ENCODE data around the gene MICA.

DNA sequence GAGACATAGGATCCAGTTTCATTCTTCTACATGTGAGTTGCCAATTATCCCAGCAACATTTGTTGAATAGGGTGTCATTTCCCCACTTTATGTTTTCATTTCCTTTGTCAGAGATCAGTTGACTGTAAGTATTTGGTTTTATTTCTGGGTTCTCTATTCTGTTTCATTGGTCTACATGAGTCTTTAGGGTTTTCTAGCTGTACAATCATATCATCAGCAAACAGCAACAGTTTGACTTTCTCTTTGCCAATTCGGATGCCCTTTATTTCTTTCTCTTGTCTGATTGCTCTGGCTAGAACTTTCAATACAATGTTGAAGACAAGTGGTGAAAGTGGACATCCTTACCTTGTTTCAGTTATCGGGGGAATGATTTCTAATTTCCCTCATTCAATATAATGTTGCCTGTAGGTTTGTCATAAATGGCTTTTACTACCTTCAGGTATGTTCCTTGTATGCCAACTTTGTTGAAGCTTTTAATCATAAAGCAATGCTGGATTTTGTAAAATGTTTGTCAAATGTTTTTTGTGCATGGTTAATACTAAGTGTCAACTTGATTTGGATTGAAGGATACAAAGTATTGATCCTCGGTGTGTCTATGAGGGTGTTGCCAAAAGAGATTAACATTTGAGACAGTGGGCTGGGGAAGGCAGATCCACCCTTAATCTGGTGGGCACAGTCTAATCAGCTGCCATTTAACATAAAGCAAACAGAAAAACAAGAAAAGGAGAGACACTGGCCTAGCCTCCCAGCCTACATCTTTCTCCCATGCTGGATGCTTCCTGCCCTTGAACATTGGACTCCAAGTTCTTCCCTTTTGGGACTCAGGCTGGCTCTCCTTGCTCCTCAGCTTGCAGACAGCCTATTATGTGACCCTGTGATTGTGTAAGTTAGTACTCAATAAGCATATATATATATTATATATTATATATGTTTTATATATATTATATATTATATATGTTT lies 23.3 kb downstream of the MICA start:
- TF ChIP-seq, protein P1, sequence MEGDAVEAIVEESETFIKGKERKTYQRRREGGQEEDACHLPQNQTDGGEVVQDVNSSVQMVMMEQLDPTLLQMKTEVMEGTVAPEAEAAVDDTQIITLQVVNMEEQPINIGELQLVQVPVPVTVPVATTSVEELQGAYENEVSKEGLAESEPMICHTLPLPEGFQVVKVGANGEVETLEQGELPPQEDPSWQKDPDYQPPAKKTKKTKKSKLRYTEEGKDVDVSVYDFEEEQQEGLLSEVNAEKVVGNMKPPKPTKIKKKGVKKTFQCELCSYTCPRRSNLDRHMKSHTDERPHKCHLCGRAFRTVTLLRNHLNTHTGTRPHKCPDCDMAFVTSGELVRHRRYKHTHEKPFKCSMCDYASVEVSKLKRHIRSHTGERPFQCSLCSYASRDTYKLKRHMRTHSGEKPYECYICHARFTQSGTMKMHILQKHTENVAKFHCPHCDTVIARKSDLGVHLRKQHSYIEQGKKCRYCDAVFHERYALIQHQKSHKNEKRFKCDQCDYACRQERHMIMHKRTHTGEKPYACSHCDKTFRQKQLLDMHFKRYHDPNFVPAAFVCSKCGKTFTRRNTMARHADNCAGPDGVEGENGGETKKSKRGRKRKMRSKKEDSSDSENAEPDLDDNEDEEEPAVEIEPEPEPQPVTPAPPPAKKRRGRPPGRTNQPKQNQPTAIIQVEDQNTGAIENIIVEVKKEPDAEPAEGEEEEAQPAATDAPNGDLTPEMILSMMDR (IDR thresholded peaks at IDR 0.05) = no peak
- no peak for TF ChIP-seq POLR2A (IDR thresholded peaks at IDR 0.05)
- no peak for TF ChIP-seq EP300 (IDR thresholded peaks at IDR 0.05)
